ENCODE measurements around the gene RPS6KA4.

RPS6KA4 gene

DNA sequence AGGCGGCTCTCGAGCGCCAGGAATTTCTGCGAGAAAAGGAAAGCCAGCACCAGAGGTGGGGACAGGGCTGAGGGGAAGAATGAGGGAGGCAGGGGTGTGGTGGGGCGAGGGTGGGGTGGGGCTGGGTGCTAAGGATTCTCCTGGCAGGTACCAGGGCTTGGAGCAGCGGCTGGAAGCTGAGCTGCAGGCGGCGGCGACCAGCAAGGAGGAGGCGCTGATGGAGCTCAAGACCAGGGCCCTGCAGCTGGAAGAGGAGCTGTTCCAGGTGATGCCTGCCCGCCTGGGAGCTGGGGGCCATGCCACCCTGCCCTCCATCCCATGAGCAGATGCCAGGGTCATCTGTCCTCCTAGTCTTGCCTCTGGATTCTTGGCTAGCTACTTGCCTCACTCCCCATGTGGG, 9.6 kb upstream of the RPS6KA4 start:
- DNase-seq = no peak

DNA sequence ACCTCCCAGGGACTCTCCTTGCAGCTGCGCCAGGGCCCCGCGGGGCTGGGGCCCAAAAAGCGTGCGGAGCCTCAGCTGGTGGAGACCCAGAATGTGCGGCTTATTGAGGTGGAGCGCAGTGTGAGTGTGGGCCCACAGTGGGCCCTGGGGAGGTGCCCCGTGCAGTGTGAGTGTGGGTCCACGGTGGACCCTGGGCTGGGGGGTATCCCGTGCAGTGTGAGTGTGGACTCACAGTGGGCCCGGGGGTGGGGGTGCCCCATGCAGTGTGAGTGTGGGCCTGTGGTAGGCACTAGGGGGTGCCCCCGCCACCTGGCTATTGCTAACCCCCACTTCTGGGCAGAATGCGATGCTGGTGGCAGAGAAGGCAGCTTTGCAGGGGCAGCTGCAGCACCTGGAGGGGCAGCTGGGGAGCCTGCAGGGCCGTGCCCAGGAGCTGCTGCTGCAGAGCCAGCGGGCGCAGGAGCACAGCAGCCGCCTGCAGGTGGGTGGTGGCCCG, 7.8 kb upstream of the RPS6KA4 start:
- DNase-seq = no peak

DNA sequence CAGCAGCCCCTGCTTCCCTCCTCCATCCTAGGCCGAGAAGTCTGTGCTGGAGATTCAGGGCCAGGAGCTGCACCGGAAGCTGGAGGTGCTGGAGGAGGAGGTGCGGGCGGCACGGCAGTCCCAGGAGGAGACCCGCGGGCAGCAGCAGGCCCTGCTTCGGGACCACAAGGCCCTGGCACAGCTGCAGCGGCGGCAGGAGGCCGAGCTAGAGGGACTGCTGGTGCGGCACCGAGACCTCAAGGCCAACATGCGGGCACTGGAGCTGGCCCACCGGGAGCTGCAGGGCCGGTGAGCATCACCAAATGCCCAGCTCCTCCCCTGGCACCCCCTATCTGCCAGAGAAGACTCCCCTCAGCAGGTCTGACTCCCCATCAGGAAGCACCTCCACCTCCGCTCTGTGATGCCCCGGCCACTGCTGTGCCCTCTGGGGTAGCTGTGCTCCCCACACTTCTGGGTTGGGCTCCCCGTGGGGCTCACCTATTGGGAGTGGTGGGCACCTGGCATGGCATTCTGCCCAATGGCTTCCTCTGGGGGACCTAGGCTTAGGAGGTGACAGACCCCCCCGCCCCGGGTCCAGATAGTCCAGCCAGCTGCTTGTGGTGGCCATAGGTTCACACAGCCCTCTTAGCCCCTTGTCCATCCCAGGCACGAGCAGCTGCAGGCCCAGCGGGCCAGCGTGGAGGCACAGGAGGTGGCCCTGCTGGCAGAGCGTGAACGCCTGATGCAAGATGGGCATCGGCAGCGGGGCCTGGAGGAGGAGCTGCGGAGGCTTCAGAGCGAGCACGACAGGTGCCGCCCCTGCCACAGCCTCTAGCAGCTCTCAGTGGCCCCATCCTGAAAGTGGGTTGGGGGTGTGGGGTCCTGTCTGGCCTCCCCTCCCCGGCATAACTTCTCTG, 6.6 kb upstream of the RPS6KA4 start:
- DNase-seq = no peak

DNA sequence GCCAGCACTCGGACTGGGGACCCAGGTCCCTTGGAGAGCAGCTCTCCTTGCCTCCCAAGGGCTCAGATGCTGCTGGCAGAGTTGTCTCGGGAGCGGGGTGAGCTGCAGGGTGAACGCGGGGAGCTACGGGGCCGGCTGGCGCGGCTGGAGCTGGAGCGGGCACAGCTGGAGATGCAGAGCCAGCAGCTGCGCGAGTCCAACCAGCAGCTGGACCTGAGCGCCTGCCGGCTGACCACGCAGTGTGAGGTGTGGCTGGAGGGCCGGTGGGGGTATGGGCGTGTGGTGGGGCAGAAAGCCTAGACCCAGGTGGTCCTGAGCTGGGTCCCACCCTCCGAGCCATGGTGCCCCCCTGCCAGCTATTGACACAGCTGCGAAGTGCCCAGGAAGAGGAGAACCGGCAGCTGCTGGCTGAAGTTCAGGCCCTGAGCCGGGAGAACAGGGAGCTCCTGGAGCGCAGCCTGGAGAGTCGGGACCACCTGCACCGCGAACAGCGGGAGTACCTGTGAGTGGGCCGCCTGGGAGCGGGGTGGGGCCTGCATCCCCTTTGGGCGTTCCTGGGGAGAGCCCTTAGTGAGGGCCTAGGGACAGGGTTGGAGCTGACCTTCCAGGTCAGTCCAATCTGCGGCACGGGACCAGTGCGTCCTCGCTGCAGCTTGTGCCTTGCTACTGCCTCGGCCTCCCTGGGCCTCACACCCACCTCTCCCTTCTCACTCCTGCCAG, 5.8 kb upstream of the RPS6KA4 start:
- no peak for DNase-seq

DNA sequence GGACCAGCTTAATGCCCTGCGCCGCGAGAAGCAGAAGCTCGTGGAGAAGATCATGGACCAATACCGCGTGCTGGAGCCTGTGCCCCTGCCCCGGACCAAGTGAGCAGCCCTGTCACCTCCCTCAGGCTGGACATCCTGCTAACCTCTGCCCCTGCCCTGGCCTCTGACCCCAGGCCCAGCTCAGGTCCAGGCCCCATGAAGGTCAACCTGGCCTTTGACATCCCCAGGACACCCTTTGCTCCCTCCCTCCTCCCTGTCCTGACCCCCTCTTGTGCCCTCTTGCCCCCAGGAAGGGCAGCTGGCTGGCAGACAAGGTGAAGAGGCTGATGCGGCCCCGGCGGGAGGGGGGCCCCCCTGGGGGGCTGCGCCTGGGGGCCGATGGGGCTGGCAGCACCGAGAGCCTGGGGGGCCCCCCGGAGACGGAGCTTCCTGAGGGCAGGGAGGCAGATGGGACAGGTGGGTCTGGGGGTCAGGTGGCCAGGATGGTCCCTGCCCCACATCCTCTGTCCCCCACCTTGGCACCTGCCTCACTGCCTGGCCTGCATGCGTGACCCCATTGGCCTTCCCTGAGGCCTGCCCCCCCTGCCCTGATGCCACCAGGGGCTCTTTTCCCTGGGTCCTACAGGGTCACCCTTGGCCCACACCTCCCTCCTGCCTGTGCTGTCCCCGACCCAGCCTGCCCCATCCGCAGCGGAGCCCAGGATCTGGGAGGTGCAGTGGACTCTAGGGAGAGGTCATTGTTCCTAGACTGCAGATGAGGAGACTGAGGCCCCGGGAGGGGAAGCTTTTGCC, 5.1 kb upstream of the RPS6KA4 start:
- DNase-seq = no peak

DNA sequence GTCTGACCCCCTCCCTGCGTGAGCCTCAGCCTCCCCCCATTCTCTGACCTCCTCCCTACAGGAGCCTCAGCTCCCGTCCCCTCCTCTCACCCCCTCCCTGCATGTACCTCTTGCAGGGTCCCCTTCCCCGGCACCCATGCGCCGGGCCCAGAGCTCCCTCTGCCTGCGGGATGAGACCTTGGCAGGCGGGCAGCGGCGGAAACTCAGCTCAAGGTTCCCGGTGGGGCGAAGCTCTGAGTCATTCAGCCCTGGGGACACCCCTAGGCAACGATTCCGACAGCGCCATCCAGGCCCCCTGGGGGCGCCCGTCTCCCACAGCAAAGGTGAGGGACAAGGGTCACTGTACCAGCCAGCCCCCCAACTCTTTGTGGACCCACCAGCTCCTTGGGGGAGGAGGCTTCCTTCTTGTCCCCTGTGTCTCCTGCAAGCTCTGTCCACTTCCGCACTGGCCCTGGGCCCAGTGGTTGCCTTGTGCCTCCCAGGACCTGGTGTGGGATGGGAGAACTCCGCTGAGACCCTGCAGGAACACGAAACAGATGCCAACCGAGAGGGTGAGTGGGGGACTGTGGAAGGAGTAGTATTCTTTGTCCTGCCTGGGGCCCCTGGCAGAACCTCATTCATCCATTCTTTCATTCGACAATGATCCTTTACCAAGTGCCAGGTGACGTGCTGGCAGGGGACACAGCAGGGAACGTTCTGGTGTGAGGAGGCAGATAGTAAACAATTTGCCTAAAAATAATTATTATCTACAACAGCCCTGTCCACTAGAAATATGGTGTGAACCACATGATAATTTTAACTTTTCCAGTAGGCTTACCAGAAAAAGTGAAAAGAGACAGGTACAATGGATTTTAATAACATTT, 3.7 kb upstream of the RPS6KA4 start:
- DNase-seq = peak; percentile 57

DNA sequence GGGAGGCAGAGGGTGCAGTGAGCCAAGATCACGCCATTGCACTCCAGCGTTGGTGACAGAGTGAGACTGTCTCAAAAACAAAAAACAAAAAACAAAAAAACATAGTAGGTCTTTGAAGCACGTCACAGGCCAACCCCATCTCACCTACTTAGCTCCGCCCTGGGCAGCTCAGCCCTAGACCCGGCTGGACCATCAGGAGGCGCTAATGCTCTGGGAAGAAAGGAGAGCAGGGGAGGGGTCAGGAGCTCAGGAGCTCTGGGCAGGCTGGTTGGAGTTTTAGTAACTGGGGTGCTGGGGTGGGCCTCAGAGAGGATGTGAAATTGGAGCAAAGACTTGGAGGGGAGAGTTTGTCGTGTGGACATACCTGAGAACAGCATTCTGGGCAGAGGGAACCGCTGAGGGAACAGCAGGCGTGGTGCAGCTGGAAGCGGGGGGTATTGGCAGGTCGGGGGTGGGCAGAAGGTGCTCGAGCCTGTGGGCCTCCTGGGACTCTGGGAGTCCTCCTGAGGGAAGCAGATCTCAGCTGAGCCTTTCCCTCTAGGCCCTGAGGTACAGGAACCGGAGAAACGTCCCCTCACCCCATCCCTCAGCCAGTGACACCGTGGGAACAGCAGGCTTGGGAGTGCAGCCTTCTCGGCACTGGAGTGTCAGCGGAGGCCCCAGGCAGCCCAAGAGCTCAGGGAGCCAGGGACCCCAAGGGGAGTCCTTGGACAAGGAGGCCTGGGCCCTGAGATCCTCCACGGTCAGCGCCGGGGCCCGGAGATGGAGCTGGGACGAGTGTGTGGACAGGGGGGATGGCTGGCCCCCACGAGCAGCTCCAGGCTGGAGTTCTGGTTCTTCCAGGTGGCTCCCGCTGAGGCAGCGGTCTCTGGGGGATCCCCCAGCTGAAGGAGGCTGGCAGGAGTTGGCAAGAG, 2.2 kb upstream of the RPS6KA4 start:
- no peak for DNase-seq

DNA sequence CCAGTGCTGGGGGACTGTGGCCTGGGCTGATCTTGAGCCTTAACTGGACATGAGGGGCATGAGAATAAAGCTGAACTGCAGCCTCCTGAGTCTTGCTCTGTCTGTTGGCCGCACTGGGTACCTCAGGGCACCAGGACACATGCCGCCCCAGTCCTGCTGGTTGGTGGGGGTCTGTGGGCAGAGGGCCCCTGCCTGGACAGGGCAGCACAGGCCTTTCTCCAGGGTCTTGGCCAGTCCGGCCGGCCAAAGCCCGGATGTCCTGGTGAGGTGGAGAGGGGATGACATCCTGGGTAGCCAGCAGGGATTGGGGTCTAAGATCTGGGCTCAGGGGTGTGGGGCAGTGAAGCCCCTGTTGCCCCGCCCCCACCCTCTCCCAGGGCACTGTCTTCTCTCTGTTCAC, 1.5 kb upstream of the RPS6KA4 start:
- no peak for DNase-seq

DNA sequence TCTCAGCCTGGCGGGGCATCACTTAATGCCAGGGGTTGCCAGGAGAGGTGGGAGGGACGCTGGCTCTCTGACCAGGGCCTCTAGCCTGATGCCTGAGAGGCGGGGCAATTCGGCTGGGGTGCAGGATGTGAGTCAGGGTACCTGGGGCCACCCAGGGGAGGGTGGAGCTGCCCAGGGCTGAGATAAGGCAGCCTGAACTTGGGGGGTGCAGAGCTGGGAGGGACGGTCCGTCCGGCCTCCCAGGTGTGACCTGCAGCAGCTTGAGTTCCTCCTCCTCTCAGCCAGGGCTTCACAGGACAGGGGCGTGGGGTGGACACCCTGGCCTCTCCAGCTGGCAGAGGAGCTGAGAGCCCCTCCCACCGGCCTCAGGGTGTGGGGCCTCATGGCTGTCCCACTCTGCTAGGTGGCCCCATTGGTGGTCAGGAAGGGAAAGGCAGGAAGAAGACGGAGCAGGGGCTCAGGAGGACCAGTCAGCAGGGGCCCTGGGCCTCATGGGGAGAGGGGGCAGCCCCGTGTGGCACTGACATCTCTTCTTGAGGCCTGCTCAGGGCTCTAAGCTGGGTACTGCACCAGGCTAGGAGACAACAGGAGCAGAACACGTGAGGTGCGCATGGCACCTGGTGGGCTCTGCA, 942 bp upstream of the RPS6KA4 start:
- no peak for DNase-seq

DNA sequence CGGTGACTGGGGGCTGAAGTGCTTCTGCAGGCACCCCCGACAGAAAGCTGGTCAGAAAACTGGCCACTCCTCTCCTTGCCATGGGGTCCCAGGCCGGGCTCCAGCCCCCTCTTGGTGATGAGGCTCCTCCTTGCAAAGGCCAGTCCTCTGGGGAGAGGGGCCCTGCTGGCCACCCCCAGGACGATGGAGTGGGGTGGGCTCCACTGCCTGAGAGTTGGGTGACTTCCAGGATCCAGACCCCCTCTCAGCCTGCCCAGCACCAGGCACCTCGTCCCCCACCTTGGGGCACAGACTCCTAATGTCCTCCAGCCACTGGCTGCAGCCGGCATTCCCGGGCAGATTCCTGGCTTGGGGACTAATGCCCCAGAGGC, 441 bp upstream of the RPS6KA4 start:
- no peak for DNase-seq

DNA sequence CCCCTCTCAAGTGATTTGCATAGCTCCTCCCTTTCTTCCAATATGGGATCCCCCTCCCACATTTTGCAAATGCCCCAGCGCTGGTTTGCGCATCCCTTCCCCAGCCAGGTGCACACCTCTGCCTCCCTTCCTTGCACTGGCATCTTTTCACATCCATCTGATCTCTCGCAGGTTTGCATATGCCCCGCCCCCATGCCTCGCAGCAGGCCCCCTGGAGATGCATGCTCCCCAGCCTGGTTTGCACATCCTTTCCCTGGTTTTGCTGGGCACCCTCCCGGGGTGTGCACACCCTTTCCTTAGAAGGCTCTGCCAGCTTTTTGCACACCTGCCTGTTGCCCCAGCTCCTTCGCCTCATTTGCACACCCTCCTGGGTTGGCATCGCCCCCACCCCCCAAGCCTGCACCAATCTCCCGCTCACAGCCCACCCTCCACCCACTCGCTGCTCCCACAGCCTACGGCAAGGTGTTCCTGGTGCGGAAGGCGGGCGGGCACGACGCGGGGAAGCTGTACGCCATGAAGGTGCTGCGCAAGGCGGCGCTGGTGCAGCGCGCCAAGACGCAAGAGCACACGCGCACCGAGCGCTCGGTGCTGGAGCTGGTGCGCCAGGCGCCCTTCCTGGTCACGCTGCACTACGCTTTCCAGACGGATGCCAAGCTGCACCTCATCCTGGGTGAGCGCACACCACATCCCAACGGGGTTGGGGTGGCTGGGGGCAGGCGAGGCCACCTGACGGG, 917 bp downstream of the RPS6KA4 start:
- no peak for DNase-seq

DNA sequence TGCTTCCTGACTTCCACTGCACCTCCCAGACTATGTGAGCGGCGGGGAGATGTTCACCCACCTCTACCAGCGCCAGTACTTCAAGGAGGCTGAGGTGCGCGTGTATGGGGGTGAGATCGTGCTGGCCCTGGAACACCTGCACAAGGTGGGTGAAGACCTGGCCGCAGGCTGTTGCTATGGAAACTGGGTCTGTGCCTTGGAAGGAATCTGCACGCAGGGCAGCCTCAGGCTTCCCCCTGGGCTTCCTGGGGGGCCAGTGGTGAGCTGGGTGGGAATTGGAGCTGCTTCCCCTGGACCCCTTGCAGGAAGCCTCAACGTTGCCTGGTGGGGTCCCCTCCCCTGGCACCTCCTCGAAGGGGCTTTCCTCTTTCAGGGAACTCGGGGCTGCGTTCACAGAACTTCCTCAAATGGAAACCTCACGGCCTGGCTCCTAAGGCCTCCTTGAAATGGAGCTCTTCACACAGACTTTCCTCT, 1.5 kb downstream of the RPS6KA4 start:
- DNase-seq = no peak

DNA sequence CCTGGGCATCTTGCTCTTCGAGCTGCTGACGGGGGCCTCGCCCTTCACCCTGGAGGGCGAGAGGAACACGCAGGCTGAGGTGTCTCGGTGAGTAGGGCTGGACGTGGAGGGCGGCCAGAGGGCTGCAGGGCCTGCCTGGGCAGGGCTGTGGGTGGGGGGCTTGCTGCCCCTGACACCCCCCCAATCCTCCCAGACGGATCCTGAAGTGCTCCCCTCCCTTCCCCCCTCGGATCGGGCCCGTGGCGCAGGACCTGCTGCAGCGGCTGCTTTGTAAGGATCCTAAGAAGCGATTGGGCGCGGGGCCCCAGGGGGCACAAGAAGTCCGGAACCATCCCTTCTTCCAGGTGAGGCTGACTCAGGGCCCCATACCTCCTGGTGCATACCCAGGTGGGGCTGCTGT, 2.7 kb downstream of the RPS6KA4 start:
- no peak for DNase-seq

DNA sequence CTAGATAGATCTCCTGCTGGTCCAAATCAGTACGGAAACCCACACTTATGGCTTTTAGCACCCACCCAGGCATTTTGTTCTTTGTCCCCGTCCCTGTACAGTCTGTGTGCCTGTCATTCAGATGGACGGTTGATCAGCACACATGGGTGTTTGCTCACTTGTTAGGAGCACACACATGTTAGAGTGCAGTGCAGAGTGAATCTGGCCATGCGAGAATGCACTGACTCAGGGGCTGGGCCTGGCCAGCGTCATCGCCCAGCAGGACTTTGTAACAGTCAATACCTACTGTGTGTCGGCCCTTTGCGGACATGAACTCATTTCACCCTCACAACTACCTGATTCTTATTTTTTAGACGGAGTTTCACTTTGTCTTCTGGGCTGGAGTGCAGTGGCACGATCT, 3.4 kb downstream of the RPS6KA4 start:
- no peak for DNase-seq

DNA sequence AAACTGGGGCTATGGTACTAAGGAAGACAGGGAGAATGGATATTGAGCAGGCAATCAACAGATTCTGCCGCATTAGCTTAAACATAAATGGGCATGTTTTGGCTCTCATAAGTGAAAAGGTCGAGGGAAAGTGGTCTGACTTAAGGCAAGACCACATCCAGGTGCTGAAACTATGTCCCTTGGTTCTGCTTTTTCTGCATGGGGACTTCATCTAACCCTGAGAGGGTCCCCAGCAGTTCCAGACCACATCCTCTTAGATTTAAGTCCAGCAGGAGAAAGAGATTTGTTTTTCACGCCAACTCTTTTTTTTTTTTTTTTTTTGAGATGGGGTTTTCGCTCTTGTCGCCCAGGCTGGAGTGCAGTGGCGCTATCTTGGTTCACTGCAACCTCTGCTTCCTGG, 5.5 kb downstream of the RPS6KA4 start:
- DNase-seq = no peak

DNA sequence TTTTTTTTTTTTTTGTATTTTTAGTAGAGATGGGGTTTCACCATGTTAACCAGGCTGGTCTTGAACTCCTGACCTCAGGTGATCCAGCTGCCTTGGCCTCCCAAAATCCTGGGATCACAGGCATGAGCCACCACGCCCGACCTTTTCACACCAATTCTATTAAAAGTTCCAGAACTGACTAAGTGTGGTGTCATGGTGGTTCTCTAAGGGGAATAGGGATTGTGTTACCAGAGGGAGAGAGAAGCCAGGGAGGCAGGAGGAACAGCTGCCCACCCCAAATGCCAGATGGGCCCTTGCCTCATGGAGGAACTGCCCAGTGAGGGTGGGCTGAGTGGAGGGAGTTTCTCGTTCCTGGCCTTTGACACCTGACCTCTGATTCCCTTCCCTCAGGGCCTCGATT, 5.9 kb downstream of the RPS6KA4 start:
- no peak for DNase-seq

DNA sequence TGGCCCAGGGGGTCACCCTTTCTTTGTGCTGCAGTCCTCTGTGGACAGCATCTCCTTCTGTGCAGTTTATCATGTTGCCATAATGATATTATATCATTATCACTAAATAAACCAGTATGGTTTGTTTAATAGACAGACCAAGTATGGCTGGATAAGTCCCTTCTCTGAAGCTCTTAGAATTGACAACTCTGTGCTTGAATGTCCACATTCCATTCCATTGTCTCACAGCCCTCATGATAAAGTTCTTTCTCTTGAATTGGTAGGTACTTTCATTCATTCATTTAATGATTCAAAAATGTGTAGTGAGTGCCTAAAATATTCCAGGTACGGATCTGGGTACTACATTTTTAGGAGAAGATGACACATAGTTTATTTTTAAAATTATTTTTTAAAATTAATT, 7.8 kb downstream of the RPS6KA4 start:
- no peak for DNase-seq

DNA sequence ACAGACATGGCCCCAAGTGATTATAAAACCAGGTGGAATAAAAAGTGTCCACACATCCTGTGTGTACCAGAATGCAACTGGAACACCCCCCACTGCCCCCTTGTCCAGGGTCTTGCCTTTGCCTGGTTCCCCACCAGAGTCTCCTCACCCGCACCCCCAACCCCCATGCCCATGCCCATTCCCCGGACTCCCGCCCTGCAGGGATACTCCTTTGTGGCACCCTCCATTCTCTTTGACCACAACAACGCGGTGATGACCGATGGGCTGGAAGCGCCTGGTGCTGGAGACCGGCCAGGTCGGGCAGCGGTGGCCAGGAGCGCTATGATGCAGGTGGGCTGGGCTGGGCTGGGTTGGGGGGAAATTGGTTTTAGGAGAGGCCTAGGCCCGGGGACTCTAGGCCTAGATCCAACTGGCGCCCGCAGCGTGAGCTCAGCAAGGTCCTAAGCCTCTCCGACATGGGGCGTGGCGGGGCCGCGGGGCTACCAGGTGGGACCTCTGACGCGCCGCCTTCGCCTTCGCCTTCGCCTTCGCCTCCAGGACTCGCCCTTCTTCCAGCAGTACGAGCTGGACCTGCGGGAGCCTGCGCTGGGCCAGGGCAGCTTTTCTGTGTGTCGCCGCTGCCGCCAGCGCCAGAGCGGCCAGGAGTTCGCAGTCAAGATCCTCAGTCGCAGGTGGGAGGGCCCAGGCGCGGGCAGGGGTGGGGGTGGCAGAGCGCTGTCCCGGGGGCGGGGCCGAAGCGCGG, 9.1 kb downstream of the RPS6KA4 start:
- DNase-seq = no peak

DNA sequence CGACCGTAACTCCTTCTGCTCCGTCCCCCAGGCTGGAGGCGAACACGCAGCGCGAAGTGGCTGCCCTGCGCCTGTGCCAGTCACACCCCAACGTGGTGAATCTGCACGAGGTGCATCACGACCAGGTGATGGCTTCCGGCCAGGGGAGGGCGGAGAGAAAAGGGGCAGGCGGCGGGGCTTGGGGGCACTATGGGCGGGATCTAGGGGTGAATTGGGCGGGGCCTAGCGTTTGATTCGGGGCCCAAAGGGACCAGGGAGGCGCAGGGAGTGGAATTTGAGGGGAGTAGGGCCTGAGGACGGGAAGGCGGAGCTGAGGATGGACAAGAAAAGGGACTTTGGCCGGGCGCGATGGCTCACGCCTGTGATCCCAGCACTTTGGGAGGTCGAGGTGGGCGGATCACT, 9.7 kb downstream of the RPS6KA4 start:
- no peak for DNase-seq

Measured in NCI-H446 treated with DMSO at 0.1 percent for 48 hours (cell line).